Eye (tissue), 1 donor: ENCODE data around the gene FLT3.
"Not testable (repeated sequence)": the region's sequence is repeated elsewhere in the genome, so short reads cannot be mapped to it uniquely, and the experiment has no call there.

ENCODE experiments used
- DNase-seq: peaks from one replicate; pipeline ENCODE4 v3.0.0-alpha.2; 2015

The FLT3 gene

GRCh38 chr13:28100150-28101121 lies at the start of gene FLT3:
Gene FLT3, minus strand, starts transcription at chr13:28100576. Its CDS starts 66 bp downstream, at chr13:28100510.
- peak; percentile 84 for DNase-seq

GRCh38 chr13:28147495-28147894 lies 47.1 kb upstream of the FLT3 start:
- DNase-seq: no peak

DNA sequence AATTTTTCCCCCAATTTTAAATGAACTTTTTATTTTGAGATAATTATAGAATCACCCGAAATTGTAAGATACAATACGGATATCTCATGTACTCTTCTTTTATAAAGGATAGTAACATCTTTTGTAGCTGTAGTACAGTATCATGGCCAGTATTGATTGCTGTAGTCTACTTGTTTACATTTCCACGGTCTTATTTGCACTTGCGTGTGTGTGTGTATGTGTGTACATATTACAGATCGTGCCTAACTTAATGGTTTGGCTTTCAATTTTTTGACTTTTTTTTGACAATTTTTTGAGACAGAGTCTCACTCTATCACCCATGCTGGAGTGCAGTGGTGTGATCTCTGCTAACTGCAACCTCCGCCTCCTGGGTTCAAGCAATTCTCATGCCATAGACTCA lies 44.7 kb upstream of the FLT3 start:
- no peak for DNase-seq

- DNase-seq: not testable (repeated sequence)
Measured at GRCh38 chr13:28141542-28141941, 41.2 kb upstream of the FLT3 start.

DNA sequence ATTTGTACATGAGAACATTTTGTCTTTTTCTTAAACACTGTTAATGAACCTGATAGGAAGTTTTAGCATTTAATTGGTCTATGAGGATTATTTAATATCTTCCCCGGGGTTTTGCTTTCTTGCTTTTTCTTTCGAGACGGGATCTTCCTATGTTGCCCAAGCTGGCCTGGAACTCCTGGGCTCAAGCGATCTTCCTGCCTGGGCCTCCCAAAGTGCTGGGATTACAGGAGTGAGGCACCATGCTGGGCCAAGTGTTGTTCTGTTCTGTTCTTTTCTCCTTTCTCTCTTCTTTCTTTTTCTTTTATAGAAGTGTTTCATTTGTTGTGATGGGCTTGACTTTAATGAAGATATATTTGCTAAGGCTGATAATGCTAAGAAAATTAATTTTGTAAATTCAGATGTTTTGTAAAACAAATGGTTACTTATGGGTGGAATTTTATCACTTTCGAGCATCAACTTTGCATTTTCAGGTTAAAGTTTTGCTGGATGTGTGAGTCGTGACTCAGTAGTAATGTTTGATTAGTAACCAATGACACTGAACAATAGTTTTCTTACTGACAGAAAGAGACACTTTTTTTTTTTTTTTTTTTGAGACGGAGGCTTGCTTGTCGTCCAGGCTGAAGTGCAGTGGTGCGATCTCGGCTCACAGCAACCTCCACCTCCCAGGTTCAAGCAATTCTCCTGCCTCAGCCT lies 40.2 kb upstream of the FLT3 start:
- no peak for DNase-seq

DNA sequence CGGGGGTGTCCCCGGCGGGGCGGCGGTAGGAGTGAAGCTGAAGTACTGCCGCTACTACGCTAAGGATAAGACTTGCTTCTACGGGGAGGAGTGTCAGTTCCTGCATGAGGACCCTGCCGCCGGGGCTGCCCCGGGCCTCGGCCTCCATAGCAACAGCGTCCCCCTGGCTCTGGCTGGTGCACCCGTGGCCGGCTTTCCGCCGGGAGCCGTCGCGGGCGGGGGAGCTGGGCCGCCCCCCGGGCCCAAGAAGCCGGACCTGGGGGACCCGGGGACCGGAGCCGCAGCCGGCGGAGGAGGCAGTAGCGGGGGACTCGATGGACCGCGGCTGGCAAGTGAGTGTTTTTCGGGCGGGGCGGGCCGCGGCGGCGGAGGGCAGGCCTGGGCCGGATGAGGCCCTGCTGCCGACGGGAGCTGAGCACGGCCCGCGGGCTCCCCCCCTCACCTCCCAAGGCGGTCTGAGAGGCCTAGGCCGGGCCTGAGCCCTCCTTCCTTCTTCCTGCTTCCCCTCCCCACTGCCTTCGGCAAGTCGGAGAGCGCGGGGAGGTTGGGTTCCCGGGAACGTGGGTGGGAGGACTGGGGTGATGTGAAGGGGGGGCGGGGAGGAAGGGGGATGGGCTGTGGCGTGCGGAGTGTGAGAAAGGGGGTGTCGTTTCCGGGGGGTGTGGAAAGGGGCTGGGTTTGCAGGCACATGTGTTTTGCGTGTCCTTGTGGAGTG lies 38.5 kb upstream of the FLT3 start:
- DNase-seq: peak; percentile 93

GRCh38 chr13:28138012-28138755 lies 37.8 kb upstream of the FLT3 start, which contains the start of gene PAN3:
Gene PAN3, plus strand, starts transcription at chr13:28138545. Its CDS starts 113 bp downstream, at chr13:28138658.
- peak; percentile 97 for DNase-seq

- DNase-seq: no peak
Measured at GRCh38 chr13:28137596-28137995, 37.2 kb upstream of the FLT3 start.

- peak; percentile 13 for DNase-seq
Measured at GRCh38 chr13:28136916-28137315, 36.5 kb upstream of the FLT3 start.

DNA sequence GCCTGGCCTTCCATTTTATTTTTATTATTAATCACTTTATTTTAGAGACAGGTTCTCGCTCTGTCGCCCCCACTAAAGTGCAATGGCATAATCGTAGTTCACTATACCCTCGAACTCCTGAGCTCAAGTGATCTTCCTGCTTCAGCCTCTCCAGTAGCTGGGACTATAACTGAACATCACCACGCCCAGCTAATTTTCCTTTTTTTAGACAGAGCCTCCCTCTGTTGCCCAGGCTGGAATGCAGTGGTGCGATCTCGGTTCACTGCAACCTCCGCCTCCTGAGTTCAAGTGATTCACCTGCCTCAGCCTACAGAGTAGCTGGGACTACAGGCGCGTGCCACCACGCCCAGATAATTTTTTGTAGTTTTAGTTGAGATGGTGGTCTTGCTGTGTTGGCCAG lies 31.3 kb upstream of the FLT3 start:
- no peak for DNase-seq

- DNase-seq: no peak
Measured at GRCh38 chr13:28129911-28130693, 29.7 kb upstream of the FLT3 start.

DNA sequence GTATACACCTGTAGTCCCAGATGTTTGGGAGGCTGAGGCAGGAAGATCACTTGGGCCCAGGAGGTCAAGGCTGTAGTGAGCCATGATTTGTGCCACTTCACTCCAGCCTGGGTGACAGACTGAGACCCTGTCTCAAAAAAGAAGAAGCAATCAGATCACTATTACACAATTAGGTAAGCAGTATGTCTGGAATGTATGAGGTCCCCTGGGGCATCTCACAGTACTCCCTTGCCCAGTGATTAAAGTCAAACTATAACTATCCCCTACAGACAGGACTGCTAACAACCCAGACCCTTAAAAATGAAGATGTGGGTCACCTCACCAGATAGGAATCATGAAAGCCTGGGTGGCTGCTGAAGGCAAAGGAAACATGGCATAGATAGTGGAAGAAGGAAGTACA lies 28.6 kb upstream of the FLT3 start:
- DNase-seq: no peak

DNA sequence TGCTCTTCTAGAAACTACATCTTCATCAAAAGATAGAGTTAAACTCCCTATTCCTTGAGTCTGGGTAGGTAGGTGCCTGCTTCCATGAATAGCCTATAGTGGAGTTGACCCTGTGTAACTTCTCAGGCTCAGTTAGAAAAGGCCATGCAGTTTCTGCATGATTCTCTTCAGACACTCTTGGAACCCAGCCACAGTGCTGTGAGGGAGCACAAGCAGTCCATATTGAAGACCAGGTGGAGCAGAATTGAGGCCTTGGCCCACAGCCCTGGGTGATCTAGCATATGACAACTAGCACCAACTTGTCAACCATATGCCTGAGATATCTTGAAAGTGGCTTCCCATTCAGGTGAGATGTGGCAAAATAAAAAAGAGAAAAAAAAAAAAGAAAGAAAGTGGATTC lies 27.7 kb upstream of the FLT3 start:
- DNase-seq: no peak

- no peak for DNase-seq
Measured at GRCh38 chr13:28121224-28121623, 20.8 kb upstream of the FLT3 start.

DNA sequence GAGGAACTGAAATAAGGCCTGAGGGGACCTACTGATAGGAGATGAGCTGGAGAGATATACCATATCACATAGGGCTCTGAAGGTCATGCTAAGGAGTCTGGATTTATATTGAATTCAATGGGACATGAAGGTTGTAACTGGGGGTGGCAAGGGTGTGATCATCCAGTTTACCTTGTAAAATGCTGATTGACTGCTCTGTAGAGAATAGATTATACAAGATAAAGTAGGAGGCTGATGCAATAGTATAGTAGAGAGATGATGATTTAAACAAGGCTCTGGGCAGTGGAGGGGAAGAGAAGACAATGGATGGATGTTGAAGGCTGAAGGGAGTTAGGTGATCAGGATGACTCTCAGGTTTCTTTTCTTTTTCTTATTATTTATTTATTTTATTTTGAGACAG lies 19.9 kb upstream of the FLT3 start:
- DNase-seq: no peak

DNA sequence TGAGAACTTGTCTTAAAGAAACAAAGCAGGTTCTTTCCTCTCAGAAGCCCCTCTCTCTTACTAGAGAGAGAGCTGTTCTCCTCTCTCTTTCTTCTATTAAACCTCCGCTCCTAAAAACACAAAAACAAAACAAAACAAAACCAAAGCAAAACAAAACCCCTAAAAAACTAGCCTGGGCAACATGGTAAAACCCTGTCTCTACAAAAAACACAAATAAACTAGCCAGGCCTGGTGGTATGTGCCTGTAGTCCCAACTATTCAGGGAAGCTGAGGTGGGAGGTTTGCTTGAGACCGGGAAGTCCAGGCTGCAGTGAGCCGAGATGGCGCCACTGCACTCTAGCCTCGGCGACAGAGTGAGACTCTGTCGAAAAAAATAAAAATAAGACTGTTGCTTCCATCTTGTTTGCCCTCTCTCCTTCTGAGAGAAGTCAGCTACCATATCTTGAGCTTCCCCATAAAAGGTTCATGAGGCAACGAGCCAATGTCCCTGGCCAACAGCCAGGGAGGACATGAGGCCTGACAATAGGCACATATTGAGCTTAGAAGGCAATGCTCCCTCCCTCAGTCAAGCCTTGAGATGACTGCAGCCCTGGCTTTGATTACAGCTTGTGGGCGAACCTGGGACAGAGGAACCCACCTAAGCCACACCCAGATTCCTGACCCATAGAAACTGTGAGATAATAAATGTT lies 17.5 kb upstream of the FLT3 start:
- DNase-seq: no peak

DNA sequence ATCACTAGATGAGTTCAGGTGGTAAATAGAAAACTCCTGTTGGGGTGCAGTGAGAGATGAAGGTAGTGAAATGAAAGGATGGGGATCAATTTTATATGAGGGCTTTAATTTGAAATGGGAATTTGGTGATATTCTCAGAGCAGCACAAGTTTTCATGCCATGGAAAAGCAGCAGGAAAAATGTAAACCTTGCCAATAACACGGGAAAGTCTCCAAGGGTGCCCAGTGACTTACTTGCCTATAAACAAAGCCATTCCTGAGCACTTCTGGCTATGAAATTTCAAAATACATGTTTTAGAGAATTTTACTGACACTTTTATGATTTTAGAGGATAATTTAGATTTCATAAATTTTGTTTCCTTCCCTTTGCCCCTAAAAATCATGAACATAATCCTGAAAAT lies 16.4 kb upstream of the FLT3 start:
- DNase-seq: no peak

DNA sequence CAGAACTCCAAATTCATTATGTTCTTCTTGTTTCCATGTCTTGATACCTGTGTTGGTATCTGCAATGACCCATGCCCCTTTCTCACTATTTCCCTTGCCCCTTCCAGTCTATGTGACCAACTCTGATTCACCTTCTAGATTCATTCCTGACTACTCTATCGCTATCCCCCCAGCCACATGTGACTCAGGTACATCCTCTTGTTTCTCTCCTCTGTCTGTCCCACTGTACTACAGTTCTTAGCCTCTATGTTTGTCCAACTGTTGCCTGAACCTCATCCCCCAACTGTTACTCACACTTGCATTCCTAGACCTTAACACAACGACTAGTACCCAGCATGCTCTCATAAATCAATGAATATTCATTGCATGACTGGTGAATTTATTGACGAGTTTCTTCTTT lies 10.0 kb upstream of the FLT3 start:
- DNase-seq: no peak

GRCh38 chr13:28106976-28107375 lies 6.6 kb upstream of the FLT3 start:
- no peak for DNase-seq

- not testable (repeated sequence) for DNase-seq
Measured at GRCh38 chr13:28101886-28102285, 1.5 kb upstream of the FLT3 start.
